ENCODE measurements around the gene DIP2C.

DNA sequence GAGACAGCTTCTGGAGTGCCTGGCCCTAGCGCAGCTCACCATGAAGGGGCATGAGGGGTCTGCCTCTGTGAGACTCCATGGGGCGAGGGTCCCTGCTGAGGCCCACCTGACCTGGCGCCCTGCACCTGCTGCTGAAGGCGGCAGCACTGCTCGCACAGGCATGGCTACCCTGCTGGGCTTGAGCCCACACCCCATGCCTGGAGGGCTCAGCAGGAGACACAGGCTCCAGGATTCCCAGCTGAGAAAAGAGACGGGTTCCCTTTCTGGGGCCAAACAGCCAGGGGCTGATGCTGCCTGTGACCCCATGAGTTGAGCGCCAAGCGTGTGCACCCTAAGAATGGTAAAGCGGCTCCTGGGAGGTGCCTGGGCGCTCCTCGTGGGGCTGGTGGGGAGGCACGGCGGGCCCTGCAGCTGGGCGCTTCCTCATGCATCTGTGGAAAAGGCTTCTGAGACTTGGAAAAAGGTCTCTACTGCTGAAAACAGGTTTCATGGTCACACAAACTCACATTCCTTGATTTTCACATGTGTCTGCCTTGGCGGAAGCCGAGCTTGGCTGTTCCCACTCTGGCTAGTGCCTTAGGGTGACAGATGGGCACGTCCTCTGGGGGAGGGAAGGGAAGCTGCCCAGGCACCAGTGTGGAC lies 320.8 kb downstream of the DIP2C start:
- TF ChIP-seq SP1 (IDR thresholded peaks at IDR 0.05) (no peak), HDGF (IDR thresholded peaks at IDR 0.05; ENCODE audit: borderline replicate concordance) (no peak), ZNF384 (IDR thresholded peaks at IDR 0.05) (no peak), FOXK2 (IDR thresholded peaks at IDR 0.05) (no peak), NFRKB (IDR thresholded peaks at IDR 0.05) (no peak), BHLHE40 (IDR thresholded peaks at IDR 0.05; ENCODE audit: borderline replicate concordance) (no peak), ELF4 (IDR thresholded peaks at IDR 0.05) (no peak)

All from HEK293T (cell line).